Measurements from ENCODE around the gene OCIAD2. TPM values are rescaled to one million over a fixed set of nuclear protein-coding genes. Genes with fewer than 3 reads are reported as not detected.

Gene OCIAD2
- total and polyA plus RNA-seq, 2 of the 8 experiments (the other 6 are each of a cell fraction or from before 2014, with no cell fraction given): 105 to 122 TPM

- H3K9ac ChIP-seq (replicated peaks in 1 of 4; ENCODE audit: extremely low read depth in 1 of 4, low read depth in 3 of 4, low read length in 3 of 4): no peak overlapping the region
- no peak overlapping the region for H2BK15ac ChIP-seq (ENCODE audit: low read length)
- no peak overlapping the region for H4K5ac ChIP-seq (ENCODE audit: insufficient read length, low read depth, low read length)
- H3K27me3 ChIP-seq (replicated peaks in 1 of 4; ENCODE audit: control insufficient read depth in 3 of 4, extremely low read depth in 1 of 4, insufficient read depth in 3 of 4, low read length in 3 of 4): no peaks in the 10 kb centered on the region
- whole genome bisulfite sequencing, 2 experiments (ENCODE audit: extremely low coverage in 1 of 2, insufficient coverage in 1 of 2, insufficient read length in 1 of 2, insufficient replicate concordance in 2 of 2, low coverage in 1 of 2, low lambda C conversion rate in 2 of 2, missing lambda C conversion rate in 1 of 2): 94% methylated on average over 7 of the region's 7 CpGs; no CpG with 5 or more reads in 1 of the 2 experiments
- H2BK12ac ChIP-seq (ENCODE audit: low read depth, low read length): no peak overlapping the region
- CTCF ChIA-PET (ENCODE audit: partially characterized antibody): interaction anchor here (0.6 kb wide), 2 partner anchors 330 to 706 kb away, joined by 3 read pairs; no protein-coding TSS in a partner anchor
- H2BK5ac ChIP-seq (ENCODE audit: low read depth, low read length): no peak overlapping the region
- H3K36me3 ChIP-seq (ENCODE audit: control insufficient read depth in 2 of 4, insufficient read depth in 4 of 4, low read length in 3 of 4): peaks cover 0 to 56% (median 19%) of the 10 kb centered on the region in 4 experiments; a peak in 7 of 8 replicates
- H2BK120ac ChIP-seq (replicated peaks; ENCODE audit: low read depth, low read length): no peak overlapping the region
- no peak overlapping the region for H3K4me3 ChIP-seq (ENCODE audit: extremely low read depth in 1 of 4, insufficient read depth in 2 of 4, low read depth in 3 of 4, low read length in 4 of 4)
- H3K27ac ChIP-seq (ENCODE audit: low read depth, low read length): no peak overlapping the region
- no peak overlapping the region for H2BK20ac ChIP-seq (ENCODE audit: low read length)
- no peak overlapping the region for H3K23ac ChIP-seq (ENCODE audit: insufficient read length)
- no peak overlapping the region for H2AK5ac ChIP-seq (ENCODE audit: low read depth, low read length)
- H3K4me1 ChIP-seq (replicated peaks in 1 of 4; ENCODE audit: control insufficient read depth in 3 of 4, insufficient read depth in 4 of 4, low read length in 3 of 4): no peaks in the 10 kb centered on the region
- DNase-seq (ENCODE audit: low read depth in 1 of 2, low spot score in 2 of 2) (no peak), FAIRE-seq (no peak)
- H3K56ac ChIP-seq (replicated peaks; ENCODE audit: insufficient read length, low read depth, low read length): no peak overlapping the region
- TF ChIP-seq RFX5 (IDR thresholded peaks at IDR 0.05; ENCODE audit: borderline replicate concordance, low read depth, low read length): no peak
- TF ChIP-seq POU5F1 (IDR thresholded peaks at IDR 0.05; ENCODE audit: low read depth, low read length): no peak
- TF ChIP-seq BCL11A (IDR thresholded peaks at IDR 0.05; ENCODE audit: low read depth in 2 of 2, low read length in 2 of 2): no peak
- TF ChIP-seq SP2 (IDR thresholded peaks at IDR 0.05; ENCODE audit: low read length): no peak
- no peak for TF ChIP-seq BACH1 (IDR thresholded peaks at IDR 0.05; ENCODE audit: low read length)
- TF ChIP-seq CBX5 (IDR thresholded peaks at IDR 0.05; ENCODE audit: low read depth, low read length): no peak
- no peak for TF ChIP-seq POLR2A (IDR thresholded peaks at IDR 0.05; ENCODE audit: control extremely low read depth in 1 of 2, low read depth in 2 of 2, low read length in 2 of 2)
- TF ChIP-seq SIX5 (IDR thresholded peaks at IDR 0.05; ENCODE audit: low read depth, low read length): no peak
- TF ChIP-seq KDM1A (IDR thresholded peaks at IDR 0.05; ENCODE audit: borderline replicate concordance, low read length): no peak
- no peak overlapping the region for H3K4ac ChIP-seq (replicated peaks; ENCODE audit: insufficient read length, low read depth, low read length)
- no peaks in the 10 kb centered on the region for H3K79me1 ChIP-seq (ENCODE audit: low read depth, low read length)
- peaks cover 2 to 3% of the 10 kb centered on the region in 2 experiments for H4K20me1 ChIP-seq (replicated peaks in 1 of 2; ENCODE audit: control insufficient read depth in 1 of 2, insufficient read depth in 2 of 2, low read length in 2 of 2)
- no peaks in the 10 kb centered on the region for H3K9me3 ChIP-seq (ENCODE audit: insufficient read depth in 2 of 2, low read depth in 1 of 2, low read length in 1 of 2)
- H2AFZ ChIP-seq (ENCODE audit: low read length): no peak overlapping the region
- no peaks in the 10 kb centered on the region for H3K23me2 ChIP-seq (ENCODE audit: low read depth, low read length)
- H3K4me2 ChIP-seq (ENCODE audit: insufficient read depth in 1 of 2, low read depth in 2 of 2, low read length in 2 of 2): no peak overlapping the region
- no peaks in the 10 kb centered on the region for H3K79me2 ChIP-seq (ENCODE audit: control insufficient read depth in 1 of 2, insufficient read depth in 2 of 2, low read length in 2 of 2)
- H4K8ac ChIP-seq (ENCODE audit: extremely low read depth, insufficient read depth, low read length): no peak overlapping the region
- H4K91ac ChIP-seq (replicated peaks; ENCODE audit: insufficient read length, low read length): no peak overlapping the region
- POLR2A ChIA-PET (ENCODE audit: partially characterized antibody): interaction anchor here (0.6 to 3.0 kb wide), 3 partner anchors 17 to 689 kb away, joined by 3 to 11 read pairs (median 6); no protein-coding TSS in a partner anchor
- H3K18ac ChIP-seq (ENCODE audit: extremely low read depth, low read length): no peak overlapping the region
- no peak overlapping the region for H3K14ac ChIP-seq (ENCODE audit: insufficient read length)
Observed at GRCh38 chr4:48858130-48858529, 48.4 kb downstream of the OCIAD2 start.
